HCT116 (cell line): Measurements from ENCODE around the gene MAPK8IP3. TPM values are rescaled to one million over a fixed set of nuclear protein-coding genes. Genes with fewer than 3 reads are reported as not detected.

Experiments used
- ATAC-seq: fragments of 200-7000 bp; cut with Tn5 transposase; 2 replicates; pipeline ENCODE4 v1.9.1; 2020; ENCODE audit warnings: mild to moderate bottlenecking, moderate library complexity
- BruUV-seq: library from RNA; stranded (reverse); fragments of 400-500 nt; replicated peaks from 2 replicates; lab custom pipeline; 2021; lab: Mats Ljungman, UMichigan
- CTCF ChIA-PET: fragments of 300-600 bp; sonication (Branson Sonifier 250); formaldehyde crosslinking; loops from one replicate; lab custom pipeline; 2021; ENCODE audit warnings: antibody characterized with exemption; lab: Charles Lee
- POLR2A ChIA-PET: fragments of 300-600, 350-600 bp; sonication (Branson Sonifier 250); formaldehyde crosslinking; loops from one replicate; lab custom pipeline; 2021; ENCODE audit warnings: antibody characterized with exemption; lab: Charles Lee
- RAD21 ChIA-PET, 2 experiments: fragments of 300-600 bp; sonication (Branson Sonifier 250); formaldehyde crosslinking; loops; one replicate each; lab custom pipeline; 2023; ENCODE audit warnings: low total read pairs in 2 of 2; ENCODE audit not compliant: uncharacterized antibody in 2 of 2, unreplicated experiment in 2 of 2, low non-redundant PET in 1 of 2; lab: Charles Lee
- DNase-seq: peaks from one replicate; pipeline ENCODE4 v3.0.0-alpha.2; 2010; ENCODE audit warnings: low read depth, low spot score
- H2AFZ ChIP-seq: fragments of 200-600 bp; shearing (Covaris generic), sonication (generic); 2 replicates; pipeline ENCODE4 v1.6.1; 2017; ENCODE audit warnings: low read depth, mixed run types, mixed read lengths, antibody characterized with exemption, low read length; ENCODE audit not compliant: poor library complexity, severe bottlenecking
- H3K27ac ChIP-seq: 2 replicates; pipeline ENCODE4 v1.5.1; 2012; ENCODE audit warnings: low read depth, low read length
- H3K27me3 ChIP-seq: fragments of 200-600 bp; sonication (generic); 2 replicates; pipeline ENCODE4 v1.6.1; 2016; ENCODE audit warnings: mixed run types, low read length, mixed read lengths; ENCODE audit not compliant: insufficient read depth
- H3K36me3 ChIP-seq, 2 experiments: fragments of 200-500 bp in 1 of 2; fragments of 200-600 bp in 1 of 2; sonication (Bioruptor generic) in 1 of 2; sonication (generic) in 1 of 2; 2 replicates each; pipeline versions ENCODE4 v1.5.1 to v1.6.1; 2014 to 2016; ENCODE audit warnings: low read length in 2 of 2, inconsistent platforms in 1 of 2, mixed read lengths in 1 of 2, mixed run types in 1 of 2; ENCODE audit not compliant: insufficient read depth in 2 of 2, control insufficient read depth in 1 of 2
- H3K4me1 ChIP-seq, 2 experiments: fragments of 200-600 bp in 1 of 2; sonication (generic) in 1 of 2; 2 replicates each; pipeline versions ENCODE4 v1.5.1 to v1.6.1; 2012 to 2017; ENCODE audit warnings: low read length in 2 of 2, inconsistent platforms in 1 of 2, mild to moderate bottlenecking in 1 of 2, mixed read lengths in 1 of 2, mixed run types in 1 of 2, moderate library complexity in 1 of 2; ENCODE audit not compliant: insufficient read depth in 2 of 2, control insufficient read depth in 1 of 2
- H3K4me2 ChIP-seq: fragments of 200-600 bp; sonication (generic); 2 replicates; pipeline ENCODE4 v1.6.1; 2017; ENCODE audit warnings: mixed run types, low read length, mixed read lengths
- H3K4me3 ChIP-seq, 2 experiments: fragments of 200-600 bp in 1 of 2; sonication (generic) in 1 of 2; replicated peaks in 1 of 2; 2 replicates each; pipeline ENCODE4 v1.5.1; 2011 to 2016; ENCODE audit warnings: low read length in 2 of 2, control low read depth in 1 of 2, low read depth in 1 of 2, mild to moderate bottlenecking in 1 of 2, mixed read lengths in 1 of 2, mixed run types in 1 of 2
- H3K79me2 ChIP-seq: fragments of 200-600 bp; sonication (generic); 2 replicates; pipeline ENCODE4 v1.6.1; 2017; ENCODE audit warnings: mild to moderate bottlenecking, mixed run types, low read length, moderate library complexity, mixed read lengths; ENCODE audit not compliant: insufficient read depth
- H3K9ac ChIP-seq: fragments of 200-600 bp; sonication (generic); 2 replicates; pipeline ENCODE4 v1.6.1; 2016; ENCODE audit warnings: low read length, mixed read lengths
- H3K9me2 ChIP-seq: fragments of 200-600 bp; sonication (generic), shearing (Covaris generic); 2 replicates; pipeline ENCODE4 v1.6.1; 2017; ENCODE audit warnings: mixed run types, mild to moderate bottlenecking, moderate library complexity; ENCODE audit not compliant: insufficient read depth
- H3K9me3 ChIP-seq, 2 experiments: fragments of 200-500 bp in 1 of 2; fragments of 200-600 bp in 1 of 2; sonication (Bioruptor generic) in 1 of 2; sonication (generic) in 1 of 2; 2 replicates each; pipeline ENCODE4 v1.6.1; 2014 to 2017; ENCODE audit warnings: low read length in 2 of 2, mixed read lengths in 2 of 2, inconsistent platforms in 1 of 2, low read depth in 1 of 2, mild to moderate bottlenecking in 1 of 2, mixed run types in 1 of 2, moderate library complexity in 1 of 2; ENCODE audit not compliant: control insufficient read depth in 1 of 2, insufficient read depth in 1 of 2
- H4K20me1 ChIP-seq: fragments of 200-600 bp; sonication (generic), shearing (Covaris generic); 2 replicates; pipeline ENCODE4 v1.6.1; 2017; ENCODE audit warnings: mixed run types, mild to moderate bottlenecking, moderate library complexity; ENCODE audit not compliant: insufficient read depth
- CBX3 ChIP-seq: IDR thresholded peaks from 2 replicates; pipeline ENCODE4 v1.6.1; 2012; ENCODE audit warnings: low read depth
- CTCF ChIP-seq, 3 experiments: fragments of 200-600 bp in 1 of 3; sonication (generic) in 1 of 3; IDR thresholded peaks in 2 of 3; conservative IDR thresholded peaks in 1 of 3; 2 replicates each; pipeline ENCODE4 v1.5.1; 2012 to 2017; ENCODE audit warnings: low read depth in 2 of 3, low read length in 2 of 3, antibody characterized with exemption in 1 of 3, borderline replicate concordance in 1 of 3, control low read depth in 1 of 3, mild to moderate bottlenecking in 1 of 3, mixed read lengths in 1 of 3, mixed run types in 1 of 3, moderate library complexity in 1 of 3; ENCODE audit not compliant: insufficient read depth in 1 of 3
- EGR1 ChIP-seq: IDR thresholded peaks from 2 replicates; pipeline ENCODE4 v1.6.1; 2012; ENCODE audit warnings: low read depth
- EZH2 ChIP-seq: fragments of 200-600 bp; sonication (generic); IDR thresholded peaks from 2 replicates; pipeline ENCODE4 v1.6.1; 2017; ENCODE audit warnings: antibody characterized with exemption, mixed run types
- FOSL1 ChIP-seq: IDR thresholded peaks from 2 replicates; pipeline ENCODE4 v1.6.1; 2012; ENCODE audit warnings: low read depth
- JUND ChIP-seq: IDR thresholded peaks from 2 replicates; pipeline ENCODE4 v1.6.1; 2012
- MAX ChIP-seq: IDR thresholded peaks from 2 replicates; pipeline ENCODE4 v1.6.1; 2012
- POLR2A ChIP-seq: IDR thresholded peaks from 2 replicates; pipeline ENCODE4 v1.7.0; 2011; ENCODE audit warnings: borderline replicate concordance; ENCODE audit not compliant: insufficient read depth, insufficient read length; ENCODE audit errors: extremely low read depth
- RAD21 ChIP-seq: IDR thresholded peaks from 2 replicates; pipeline ENCODE4 v1.6.1; 2012; ENCODE audit warnings: low read depth, mild to moderate bottlenecking
- REST ChIP-seq: IDR thresholded peaks from 2 replicates; pipeline ENCODE4 v1.6.1; 2012; ENCODE audit warnings: low read depth
- SIN3A ChIP-seq: IDR thresholded peaks from 2 replicates; pipeline ENCODE4 v1.6.1; 2012; ENCODE audit warnings: low read depth
- YY1 ChIP-seq: IDR thresholded peaks from 2 replicates; pipeline ENCODE4 v1.6.1; 2011; ENCODE audit warnings: low read length, low read depth, moderate library complexity, mild to moderate bottlenecking; ENCODE audit not compliant: insufficient replicate concordance; ENCODE audit errors: extremely low read depth
- ZNF274 ChIP-seq: fragments of 200-500 bp; sonication (Bioruptor generic); IDR thresholded peaks from 2 replicates; pipeline ENCODE4 v1.6.1; 2014; ENCODE audit warnings: mild to moderate bottlenecking, low read depth, low read length, inconsistent platforms
- intact Hi-C: fragments of 100-400 bp; cut with micrococcal nuclease; formaldehyde crosslinking; loops from 2 replicates; pipeline ENCODE4 v1.10.0; 2022
- total RNA-seq: library from RNA; stranded (reverse); gene quantifications from one replicate; pipeline ENCODE4 v1.2.1, GENCODE V29; 2021; ENCODE audit not compliant: unreplicated experiment

Gene MAPK8IP3
- total RNA-seq, 1 experiment from 2014 or later: 75.3 TPM

- Histone ChIP-seq H3K4me3 (no peak overlapping the region), H3K9me3 (no peaks in the 10 kb centered on the region), H3K27me3 (no peaks in the 10 kb centered on the region), H3K9me2 (no peaks in the 10 kb centered on the region), H3K36me3 (peaks cover 5 to 20% of the 10 kb centered on the region in 2 experiments; a peak in 3 of 4 replicates)
- no peak for DNase-seq
- no TSS peak for BruUV-seq
- intact Hi-C loops: no loop called here
- TF ChIP-seq EGR1: no peak
- TF ChIP-seq EZH2: no peak
- TF ChIP-seq MAX: no peak
- no peak for TF ChIP-seq SIN3A
- no peak for TF ChIP-seq YY1
- TF ChIP-seq, all 23 proteins: peak for 0
- H4K20me1 ChIP-seq: peaks cover 5% of the 10 kb centered on the region; the same call in 1 of the 2 replicates
- H3K9ac ChIP-seq: no peak overlapping the region
- H3K4me1 ChIP-seq: peaks cover 16 to 31% of the 10 kb centered on the region in 2 experiments
- no peak for ATAC-seq
- ChIA-PET RAD21 (no interaction called here), POLR2A (no interaction called here), CTCF (no interaction called here)
- no peak overlapping the region for H2AFZ ChIP-seq
- H3K79me2 ChIP-seq: peaks cover 24% of the 10 kb centered on the region
- H3K27ac ChIP-seq: no peak overlapping the region
- H3K4me2 ChIP-seq: no peak overlapping the region
Observed at GRCh38 chr16:1767116-1767994, 61.4 kb downstream of the MAPK8IP3 start.

GRCh38 chr16:1768061-1768766 lies 62.2 kb downstream of the MAPK8IP3 start:
- peaks cover 5 to 15% of the 10 kb centered on the region in 2 experiments; a peak in 3 of 4 replicates for H3K36me3 ChIP-seq
- intact Hi-C loops: no loop called here
- H3K27ac ChIP-seq: no peak overlapping the region
- DNase-seq: no peak
- ChIA-PET RAD21 (no interaction called here), POLR2A (no interaction called here), CTCF (no interaction called here)
- no peaks in the 10 kb centered on the region for H3K9me3 ChIP-seq
- no TSS peak for BruUV-seq
- no peaks in the 10 kb centered on the region for H3K9me2 ChIP-seq
- H4K20me1 ChIP-seq: peaks cover 5% of the 10 kb centered on the region; the same call in 1 of the 2 replicates
- no peak overlapping the region for H2AFZ ChIP-seq
- no peak overlapping the region for H3K9ac ChIP-seq
- ATAC-seq: no peak
- H3K4me3 ChIP-seq: no peak overlapping the region
- peaks cover 30% of the 10 kb centered on the region for H3K79me2 ChIP-seq
- peaks cover 12 to 25% of the 10 kb centered on the region in 2 experiments for H3K4me1 ChIP-seq
- no peak overlapping the region for H3K4me2 ChIP-seq
- no peaks in the 10 kb centered on the region for H3K27me3 ChIP-seq
- TF ChIP-seq RAD21 (no peak), JUND (no peak), CBX3 (no peak), ZNF274 (no peak), FOSL1 (no peak), CTCF (IDR thresholded peaks at IDR 0.05 in 2 of 3, conservative IDR thresholded peaks at IDR 0.05 in 1 of 3; ENCODE audit: borderline replicate concordance in 1 of 3, insufficient read depth in 1 of 3, low read depth in 2 of 3, low read length in 2 of 3) (no peak), POLR2A (no peak), SIN3A (no peak), REST (no peak)
